ENCODE results near the gene SLC6A6.

- TF ChIP-seq, protein P1, sequence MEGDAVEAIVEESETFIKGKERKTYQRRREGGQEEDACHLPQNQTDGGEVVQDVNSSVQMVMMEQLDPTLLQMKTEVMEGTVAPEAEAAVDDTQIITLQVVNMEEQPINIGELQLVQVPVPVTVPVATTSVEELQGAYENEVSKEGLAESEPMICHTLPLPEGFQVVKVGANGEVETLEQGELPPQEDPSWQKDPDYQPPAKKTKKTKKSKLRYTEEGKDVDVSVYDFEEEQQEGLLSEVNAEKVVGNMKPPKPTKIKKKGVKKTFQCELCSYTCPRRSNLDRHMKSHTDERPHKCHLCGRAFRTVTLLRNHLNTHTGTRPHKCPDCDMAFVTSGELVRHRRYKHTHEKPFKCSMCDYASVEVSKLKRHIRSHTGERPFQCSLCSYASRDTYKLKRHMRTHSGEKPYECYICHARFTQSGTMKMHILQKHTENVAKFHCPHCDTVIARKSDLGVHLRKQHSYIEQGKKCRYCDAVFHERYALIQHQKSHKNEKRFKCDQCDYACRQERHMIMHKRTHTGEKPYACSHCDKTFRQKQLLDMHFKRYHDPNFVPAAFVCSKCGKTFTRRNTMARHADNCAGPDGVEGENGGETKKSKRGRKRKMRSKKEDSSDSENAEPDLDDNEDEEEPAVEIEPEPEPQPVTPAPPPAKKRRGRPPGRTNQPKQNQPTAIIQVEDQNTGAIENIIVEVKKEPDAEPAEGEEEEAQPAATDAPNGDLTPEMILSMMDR (IDR thresholded peaks at IDR 0.05), result no peak
- no peak for TF ChIP-seq EP300 (IDR thresholded peaks at IDR 0.05)
Observed at GRCh38 chr3:14465425-14465824, 63.0 kb downstream of the SLC6A6 start.

Measured in gastroesophageal sphincter (tissue), 3 donors.